CD4-positive, alpha-beta T cell treated with Interleukin-21 for 1 hour (primary cell): ENCODE results near the gene CCT8L2.
"Not testable (repeated sequence)": the region's sequence is repeated elsewhere in the genome, so short reads cannot be mapped to it uniquely, and the experiment has no call there.

ENCODE experiments used
- DNase-seq: peaks from one replicate; pipeline ENCODE4 v3.0.0-alpha.2; 2020

CCT8L2 gene

DNA sequence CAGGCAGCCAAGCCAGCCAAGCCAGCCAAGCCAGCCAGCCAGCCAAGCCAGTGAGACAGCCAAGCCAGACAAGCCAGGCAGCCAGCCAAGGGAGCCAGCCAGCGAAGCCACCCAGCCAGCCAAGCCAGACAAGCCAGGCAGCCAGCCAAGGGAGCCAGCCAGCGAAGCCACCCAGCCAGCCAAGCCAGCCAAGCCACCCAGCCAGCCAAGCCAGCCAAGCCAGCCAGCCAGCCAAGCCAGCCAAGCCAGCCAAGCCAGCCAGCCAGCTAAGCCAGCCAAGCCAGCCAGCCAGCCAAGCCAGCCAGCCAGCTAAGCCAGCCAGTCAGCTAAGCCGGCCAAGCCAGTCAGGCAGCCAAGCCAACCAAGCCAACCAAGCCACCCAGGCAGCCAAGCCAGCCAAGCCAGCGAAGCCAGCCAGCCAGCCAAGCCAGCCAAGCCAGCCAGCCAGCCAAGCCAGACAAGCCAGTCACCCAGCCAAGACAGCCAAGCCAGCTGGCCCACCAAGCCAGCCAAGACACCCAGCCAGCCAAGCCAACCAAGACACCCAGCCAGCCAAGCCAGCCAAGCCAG is 34.1 kb downstream of the CCT8L2 start:
- DNase-seq = not testable (repeated sequence)

DNA sequence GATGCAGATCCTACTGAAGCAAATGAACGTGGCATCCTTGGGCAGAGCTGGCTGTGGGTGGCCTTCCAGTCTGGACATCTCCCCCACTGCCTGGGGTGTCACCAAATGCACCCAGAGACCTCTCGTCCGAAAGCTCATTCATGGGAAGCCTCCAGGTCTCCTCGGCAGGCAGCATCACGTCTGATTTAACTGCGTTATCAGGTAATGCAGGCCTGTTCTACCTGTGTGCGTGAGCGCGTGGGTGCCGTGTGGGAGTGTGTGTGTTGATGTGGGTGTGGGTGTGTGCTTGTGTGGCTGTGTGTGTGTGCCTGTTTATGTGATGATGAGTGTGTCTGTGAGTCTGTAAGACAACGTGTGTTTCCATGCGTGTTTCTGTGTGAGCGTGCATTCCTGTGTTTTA is 35.1 kb downstream of the CCT8L2 start:
- not testable (repeated sequence) for DNase-seq

DNA sequence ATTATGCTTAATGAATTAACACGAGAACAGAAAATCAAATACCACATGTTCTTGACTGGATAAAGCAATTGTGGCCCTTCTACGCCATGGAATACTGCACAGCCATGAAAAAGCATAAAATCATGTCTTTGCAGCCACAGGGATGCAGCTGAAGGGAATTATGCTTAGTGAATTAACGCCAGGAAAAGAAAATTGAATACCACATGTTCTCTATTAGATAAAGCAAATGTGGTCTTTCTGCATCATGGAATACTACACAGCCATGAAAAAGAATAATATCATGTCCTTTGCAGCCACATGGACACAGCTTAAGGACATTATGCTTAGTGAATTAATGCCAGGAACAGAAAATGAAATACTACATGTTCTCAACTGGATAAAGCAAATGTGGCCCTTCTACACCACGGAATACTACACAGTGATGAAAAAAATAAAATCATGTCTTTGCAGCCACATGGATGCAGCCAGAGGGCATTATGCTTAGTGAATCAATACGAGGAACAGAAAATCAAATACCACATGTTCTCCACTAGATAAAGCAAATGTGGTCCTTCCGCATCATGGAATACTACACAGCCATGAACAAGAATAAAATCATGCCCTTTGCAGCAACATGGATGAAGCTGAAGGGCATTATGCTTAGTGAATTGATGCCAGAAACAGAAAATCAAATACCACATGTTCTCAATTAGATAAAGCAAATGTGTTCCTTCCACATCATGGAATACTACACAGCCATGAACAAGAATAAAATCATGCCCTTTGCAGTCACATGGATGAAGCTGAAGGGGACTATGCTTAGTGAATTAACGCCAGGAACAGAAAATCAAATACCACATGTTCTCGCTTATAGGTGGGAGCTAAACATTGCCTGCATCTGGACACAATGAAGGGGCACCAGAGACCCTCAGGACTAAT is 37.3 kb downstream of the CCT8L2 start:
- DNase-seq = not testable (repeated sequence)

GRCh38 chr22:16543310-16543709 is 49.3 kb downstream of the CCT8L2 start:
- DNase-seq = not testable (repeated sequence)
